ENCODE measurements around the gene GPR157.

Gene GPR157

GRCh38 chr1:9111357-9111691, 17.6 kb downstream of the GPR157 start:
- H3K27ac ChIP-seq = no peak overlapping the region
- no peak overlapping the region for H3K4me3 ChIP-seq
- no peaks in the 10 kb centered on the region for H3K27me3 ChIP-seq
- DNase-seq = no peak
- H3K36me3 ChIP-seq = peaks cover 0 to 29% (median 4%) of the 10 kb centered on the region in 3 donors
- peaks cover 0 to 6% (median 0%) of the 10 kb centered on the region in 4 donors for H3K4me1 ChIP-seq
- intact Hi-C loops (cut with DNase I; ENCODE audit: low total_unique reads) = loop anchor here (2.0 kb wide), 1 partner anchor 83 kb away; no protein-coding TSS in a partner anchor
- no peak for TF ChIP-seq CTCF (IDR thresholded peaks at IDR 0.05)
- H3K9me3 ChIP-seq = no peaks in the 10 kb centered on the region

GRCh38 chr1:9110669-9111356, 18.1 kb downstream of the GPR157 start:
- H3K27me3 ChIP-seq = no peaks in the 10 kb centered on the region
- peak; percentile 86 to 89 for TF ChIP-seq CTCF (IDR thresholded peaks at IDR 0.05)
- peak; percentile 88 to 91 for DNase-seq
- peaks cover 0 to 6% (median 0%) of the 10 kb centered on the region in 4 donors for H3K4me1 ChIP-seq
- intact Hi-C loops (cut with DNase I; ENCODE audit: low total_unique reads) = loop anchor here (2.0 kb wide), 1 partner anchor 84 kb away; no protein-coding TSS in a partner anchor
- H3K36me3 ChIP-seq = peaks cover 0 to 29% (median 4%) of the 10 kb centered on the region in 3 donors
- H3K4me3 ChIP-seq = no peak overlapping the region
- H3K9me3 ChIP-seq = no peaks in the 10 kb centered on the region
- no peak overlapping the region for H3K27ac ChIP-seq

- H3K4me3 ChIP-seq = no peak overlapping the region
- intact Hi-C loops (cut with DNase I; ENCODE audit: low total_unique reads) = loop anchor here (5.0 kb wide), 1 partner anchor 374 kb away; no protein-coding TSS in a partner anchor
- H3K27me3 ChIP-seq = no peaks in the 10 kb centered on the region
- no peaks in the 10 kb centered on the region for H3K9me3 ChIP-seq
- peaks cover 0 to 6% (median 0%) of the 10 kb centered on the region in 4 donors for H3K4me1 ChIP-seq
- no peak for TF ChIP-seq CTCF (IDR thresholded peaks at IDR 0.05)
- H3K27ac ChIP-seq = no peak overlapping the region
- peaks cover 11 to 54% (median 27%) of the 10 kb centered on the region in 3 donors for H3K36me3 ChIP-seq
- no peak for DNase-seq
Observed at GRCh38 chr1:9108056-9108665, 20.7 kb downstream of the GPR157 start.

GRCh38 chr1:9107136-9107535, 21.8 kb downstream of the GPR157 start:
- H3K9me3 ChIP-seq = no peaks in the 10 kb centered on the region
- intact Hi-C loops (cut with DNase I; ENCODE audit: low total_unique reads) = loop anchor here (5.0 kb wide), 1 partner anchor 375 kb away; no protein-coding TSS in a partner anchor
- no peaks in the 10 kb centered on the region for H3K27me3 ChIP-seq
- peaks cover 11 to 58% (median 27%) of the 10 kb centered on the region in 3 donors for H3K36me3 ChIP-seq
- TF ChIP-seq CTCF (IDR thresholded peaks at IDR 0.05) = no peak
- H3K4me3 ChIP-seq = no peak overlapping the region
- H3K4me1 ChIP-seq = peaks cover 0 to 6% (median 0%) of the 10 kb centered on the region in 4 donors
- no peak for DNase-seq
- no peak overlapping the region for H3K27ac ChIP-seq

- H3K27ac ChIP-seq = no peak overlapping the region
- peaks cover 11 to 58% (median 27%) of the 10 kb centered on the region in 3 donors for H3K36me3 ChIP-seq
- H3K4me1 ChIP-seq = peaks cover 0 to 6% (median 0%) of the 10 kb centered on the region in 4 donors
- intact Hi-C loops (cut with DNase I; ENCODE audit: low total_unique reads) = loop anchor here (5.0 kb wide), 1 partner anchor 376 kb away; no protein-coding TSS in a partner anchor
- H3K4me3 ChIP-seq = no peak overlapping the region
- no peak for TF ChIP-seq CTCF (IDR thresholded peaks at IDR 0.05)
- H3K27me3 ChIP-seq = no peaks in the 10 kb centered on the region
- DNase-seq = no peak
- H3K9me3 ChIP-seq = no peaks in the 10 kb centered on the region
Observed at GRCh38 chr1:9106286-9106685, 22.6 kb downstream of the GPR157 start.
